ENCODE measurements around the gene GAD2.

GRCh38 chr10:26300001-26300400 lies 83.4 kb downstream of the GAD2 start:
- TF ChIP-seq RFX5 (IDR thresholded peaks at IDR 0.05; ENCODE audit: low read length) (no peak), CTCF (IDR thresholded peaks at IDR 0.05) (no peak), FOXJ3 (CRISPR knock-in tag; IDR thresholded peaks at IDR 0.05) (no peak), YY1 (IDR thresholded peaks at IDR 0.05; ENCODE audit: low read depth) (no peak), SMC3 (IDR thresholded peaks at IDR 0.05; ENCODE audit: low read depth, low read length) (no peak), EP300 (IDR thresholded peaks at IDR 0.05; ENCODE audit: borderline replicate concordance in 1 of 2, low read depth in 1 of 2, low read length in 1 of 2) (no peak)
